HepG2 (cell line): Measurements from ENCODE around the gene ENPP1. TPM values are rescaled to one million over a fixed set of nuclear protein-coding genes. Genes with fewer than 3 reads are reported as not detected.

Experiments
- ATF6 ChIP-seq: sonication (generic); formaldehyde crosslinking; conservative IDR thresholded peaks from 2 replicates; pipeline ENCODE4 v1.4.0; 2020; ENCODE audit warnings: missing genetic modification reagents
- ELF3 ChIP-seq: IDR thresholded peaks from 2 replicates; pipeline ENCODE4 v1.6.1; 2016; ENCODE audit warnings: missing genetic modification reagents, missing compliant biosample characterization
- ERF ChIP-seq: IDR thresholded peaks from 2 replicates; pipeline ENCODE4 v1.6.1; 2018; ENCODE audit warnings: missing biosample characterization, missing genetic modification reagents
- FOSL1 ChIP-seq: sonication (generic); formaldehyde crosslinking; IDR thresholded peaks from 2 replicates; pipeline ENCODE4 v1.9.0; 2021; ENCODE audit warnings: missing genetic modification reagents, borderline replicate concordance
- FOSL2 ChIP-seq: sonication (generic); formaldehyde crosslinking; IDR thresholded peaks from 2 replicates; pipeline ENCODE4 v1.4.0; 2020; ENCODE audit warnings: missing genetic modification reagents
- FOXM1 ChIP-seq: sonication (generic); formaldehyde crosslinking; IDR thresholded peaks from 2 replicates; pipeline ENCODE4 v1.5.0; 2020; ENCODE audit warnings: missing genetic modification reagents
- HBP1 ChIP-seq: IDR thresholded peaks from 2 replicates; pipeline ENCODE4 v1.6.1; 2016; ENCODE audit warnings: low read depth, control low read depth
- HDAC6 ChIP-seq: fragments of 200-600 bp; sonication (generic); IDR thresholded peaks from 2 replicates; pipeline ENCODE4 v1.7.0; 2017; ENCODE audit warnings: mild to moderate bottlenecking, antibody characterized with exemption, low read length, low read depth
- JARID2 ChIP-seq: sonication (generic); formaldehyde crosslinking; IDR thresholded peaks from 2 replicates; pipeline ENCODE4 v1.8.1; 2023; ENCODE audit warnings: missing genetic modification reagents, inconsistent platforms; ENCODE audit not compliant: insufficient replicate concordance
- PLRG1 ChIP-seq: fragments of 450-650 bp; conservative IDR thresholded peaks from 2 replicates; pipeline ENCODE4 v1.6.1; 2016
- POLR2A ChIP-seq, 2 experiments: IDR thresholded peaks; 2 replicates each; pipeline ENCODE4 v1.6.1; 2011; ENCODE audit warnings: low read depth in 2 of 2, low read length in 2 of 2, mild to moderate bottlenecking in 1 of 2, moderate library complexity in 1 of 2; ENCODE audit not compliant: insufficient read depth in 1 of 2
- SETDB1 ChIP-seq: sonication (generic); formaldehyde crosslinking; IDR thresholded peaks from 2 replicates; pipeline ENCODE4 v1.5.1; 2020; ENCODE audit warnings: missing genetic modification reagents, mild to moderate bottlenecking, borderline replicate concordance
- SSRP1 ChIP-seq: IDR thresholded peaks from 2 replicates; pipeline ENCODE4 v1.6.1; 2016; ENCODE audit warnings: control low read depth
- TCF7 ChIP-seq: sonication (generic); IDR thresholded peaks from 2 replicates; pipeline ENCODE4 v1.6.1; 2016; ENCODE audit warnings: antibody characterized with exemption, low read depth
- XBP1 ChIP-seq: sonication (generic); formaldehyde crosslinking; IDR thresholded peaks from 2 replicates; pipeline ENCODE4 v1.5.0; 2020; ENCODE audit warnings: missing genetic modification reagents
- XRCC5 ChIP-seq: fragments of 200-400 bp; formaldehyde crosslinking; optimal IDR thresholded peaks from 2 replicates; pipeline ENCODE3; 2017; ENCODE audit warnings: mild to moderate bottlenecking, low read length
- ZBTB14 ChIP-seq: sonication (generic); formaldehyde crosslinking; IDR thresholded peaks from 2 replicates; pipeline ENCODE4 v1.4.0; 2020; ENCODE audit warnings: missing genetic modification reagents
- ZNF251 ChIP-seq: sonication (generic); formaldehyde crosslinking; IDR thresholded peaks from 2 replicates; pipeline ENCODE4 v1.9.0; 2021; ENCODE audit warnings: mild to moderate bottlenecking, missing genetic modification reagents
- ZNF34 ChIP-seq: sonication (generic); formaldehyde crosslinking; IDR thresholded peaks from 2 replicates; pipeline ENCODE4 v1.4.0; 2020; ENCODE audit warnings: mild to moderate bottlenecking, missing genetic modification reagents, borderline replicate concordance
- ZNF562 ChIP-seq: sonication (generic); formaldehyde crosslinking; IDR thresholded peaks from 2 replicates; pipeline ENCODE4 v1.8.0; 2022; ENCODE audit warnings: missing genetic modification reagents, borderline replicate concordance
- ZNF580 ChIP-seq: IDR thresholded peaks from 2 replicates; pipeline ENCODE4 v1.6.1; 2016; ENCODE audit warnings: low read depth, borderline replicate concordance
- ZNF616 ChIP-seq: sonication (generic); formaldehyde crosslinking; IDR thresholded peaks from 2 replicates; pipeline ENCODE4 v1.5.0; 2020; ENCODE audit warnings: low read depth, mild to moderate bottlenecking, missing genetic modification reagents
- ZNF691 ChIP-seq: sonication (generic); formaldehyde crosslinking; IDR thresholded peaks from 2 replicates; pipeline ENCODE4 v1.4.0; 2020; ENCODE audit warnings: missing genetic modification reagents, low read depth, mild to moderate bottlenecking, borderline replicate concordance
- ZNF83 ChIP-seq: sonication (generic); formaldehyde crosslinking; IDR thresholded peaks from 2 replicates; pipeline ENCODE4 v1.4.0; 2020; ENCODE audit warnings: missing genetic modification reagents, mild to moderate bottlenecking, borderline replicate concordance
- ZNF839 ChIP-seq: sonication (generic); formaldehyde crosslinking; IDR thresholded peaks from 2 replicates; pipeline ENCODE4 v1.4.0; 2020; ENCODE audit warnings: missing genetic modification reagents, mild to moderate bottlenecking, borderline replicate concordance
- ZNF850 ChIP-seq: sonication (generic); formaldehyde crosslinking; conservative IDR thresholded peaks from 2 replicates; pipeline ENCODE4 v1.9.0; 2021; ENCODE audit warnings: mild to moderate bottlenecking, missing genetic modification reagents
- ZSCAN22 ChIP-seq: sonication (generic); formaldehyde crosslinking; IDR thresholded peaks from 2 replicates; pipeline ENCODE4 v1.4.0; 2020; ENCODE audit warnings: mild to moderate bottlenecking, missing genetic modification reagents
- polyA plus RNA-seq, 8 experiments: library from polyadenylated mRNA; depleted of rRNA in 3 of 8; stranded (reverse) in 7 of 8; unstranded in 1 of 8; fragments of >200 nt; fragmentation: Illumina TruSeq in 4 of 8; extraction: Trizol in 4 of 8; gene quantifications; 2 replicates each; pipeline versions ENCODE4 v1.2.1 to v1.2.3, GENCODE V29; 2011 to 2016; ENCODE audit warnings: low read depth in 4 of 8, missing spikeins in 1 of 8, mixed read lengths in 1 of 8; ENCODE audit not compliant: insufficient read depth in 1 of 8
- total RNA-seq, 5 experiments: library from RNA; depleted of rRNA; stranded (reverse); fragments of >200 nt; fragmentation: Illumina TruSeq; extraction: Trizol; gene quantifications; 2 replicates each; pipeline ENCODE4 v1.2.3, GENCODE V29; 2016; ENCODE audit warnings: low read depth in 1 of 5

The ENPP1 gene
- total and polyA plus RNA-seq, 2 of the 13 experiments (the other 11 are each of a cell fraction or from before 2014, with no cell fraction given), result 56.5 to 160 TPM

GRCh38 chr6:131844243-131844841 lies 36.5 kb downstream of the ENPP1 start (continued):
- TF ChIP-seq ZNF839 (CRISPR knock-in tag) (no peak), ZNF691 (no peak; the same call in 1 of the 2 replicates), ZNF83 (CRISPR knock-in tag) (no peak), PLRG1 (no peak), HBP1 (CRISPR knock-in tag) (0 out of 2 replicates have a peak, but pooled peaks have one; percentile 53), XRCC5 (no peak), SETDB1 (no peak), ERF (CRISPR knock-in tag) (0 out of 2 replicates have a peak, but pooled peaks have one; percentile 53), SSRP1 (CRISPR knock-in tag) (no peak), POLR2A (IDR thresholded peaks at IDR 0.05; ENCODE audit: insufficient read depth in 1 of 2, low read depth in 2 of 2, low read length in 2 of 2) (peak; percentile 72 to 73; a peak in 3 of 4 replicates), ZNF580 (peak; percentile 79), ELF3 (CRISPR knock-in tag) (peak; percentile 87), TCF7 (peak; percentile 71; the same call in 1 of the 2 replicates), FOSL2 (CRISPR knock-in tag) (peak; percentile 94), JARID2 (peak; percentile 80), ZNF616 (CRISPR knock-in tag) (no peak), ZSCAN22 (CRISPR knock-in tag) (no peak), ZNF562 (CRISPR knock-in tag) (no peak), HDAC6 (no peak), ZNF34 (no peak; the same call in 1 of the 2 replicates), FOXM1 (CRISPR knock-in tag) (no peak), FOSL1 (no peak), ZNF251 (CRISPR knock-in tag) (no peak), ZBTB14 (no peak), ATF6 (CRISPR knock-in tag) (no peak; the same call in 1 of the 2 replicates), ZNF850 (no peak), XBP1 (no peak)
